NB4 (cell line): ENCODE data around the gene TNFRSF11A.

Experiments
- DNase-seq: peaks from one replicate; pipeline ENCODE4 v3.0.0; 2010; ENCODE audit warnings: low read depth
- H3K4me3 ChIP-seq: one replicate; pipeline ENCODE4 v1.5.1; 2011; ENCODE audit warnings: mild to moderate bottlenecking, low read depth, low read length, moderate library complexity
- MYC ChIP-seq: IDR thresholded peaks from 2 replicates; pipeline ENCODE4 v1.6.1; 2011; ENCODE audit warnings: low read depth, low read length
- POLR2A ChIP-seq: IDR thresholded peaks from 2 replicates; pipeline ENCODE4 v1.6.1; 2011; ENCODE audit warnings: mild to moderate bottlenecking; ENCODE audit not compliant: insufficient read length; ENCODE audit errors: extremely low read depth
- TF ChIP-seq, protein P1 (sequence below): IDR thresholded peaks from 2 replicates; pipeline ENCODE4 v1.6.1; 2011; ENCODE audit warnings: low read depth, low read length
- TF ChIP-seq, protein P2 (sequence below): IDR thresholded peaks from one replicate; pipeline ENCODE4 v1.5.1; 2012; ENCODE audit warnings: low read depth, low read length

TNFRSF11A gene

DNA sequence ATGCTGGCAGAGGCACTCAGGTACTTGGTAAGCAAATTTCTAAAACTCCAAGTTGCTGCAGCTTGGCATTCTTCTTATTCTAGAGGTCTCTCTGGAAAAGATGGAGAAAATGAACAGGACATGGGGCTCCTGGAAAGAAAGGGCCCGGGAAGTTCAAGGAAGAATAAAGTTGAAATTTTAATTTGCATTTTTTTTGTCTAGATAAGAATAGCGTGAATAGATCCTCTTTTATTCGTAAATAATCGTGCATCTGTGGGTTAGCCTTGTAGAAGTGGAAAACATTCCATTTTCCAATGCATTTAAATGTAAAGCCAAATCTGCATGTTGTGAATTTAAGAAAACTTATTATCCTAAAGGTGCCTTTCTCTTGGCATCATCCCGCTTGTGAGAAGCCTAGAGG lies 61.0 kb downstream of the TNFRSF11A start:
- no peak for DNase-seq
- H3K4me3 ChIP-seq, result no peak overlapping the region
- TF ChIP-seq, protein P1, sequence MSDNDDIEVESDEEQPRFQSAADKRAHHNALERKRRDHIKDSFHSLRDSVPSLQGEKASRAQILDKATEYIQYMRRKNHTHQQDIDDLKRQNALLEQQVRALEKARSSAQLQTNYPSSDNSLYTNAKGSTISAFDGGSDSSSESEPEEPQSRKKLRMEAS, result no peak

DNA sequence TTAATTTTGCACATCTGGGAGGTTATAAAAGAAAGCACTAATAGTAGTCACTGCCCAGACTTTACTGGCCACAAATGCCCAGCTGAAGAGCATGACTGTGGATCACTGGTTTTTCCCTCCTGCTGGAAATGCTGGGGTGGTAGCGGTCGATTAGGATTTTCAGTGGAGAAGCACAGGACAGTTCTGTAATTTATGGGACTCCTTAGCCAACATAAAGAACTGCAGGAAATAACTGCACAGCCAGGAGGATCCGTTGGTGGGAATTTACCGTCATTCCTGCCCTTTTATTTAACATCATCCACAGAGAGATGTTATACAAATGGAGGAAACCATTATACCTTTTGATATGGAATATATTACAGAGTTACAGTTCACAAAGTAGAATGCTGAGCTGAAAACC lies 61.5 kb downstream of the TNFRSF11A start:
- no peak for DNase-seq
- TF ChIP-seq MYC (no peak), POLR2A (no peak)
- TF ChIP-seq, protein P1, result no peak
- TF ChIP-seq, protein P2, sequence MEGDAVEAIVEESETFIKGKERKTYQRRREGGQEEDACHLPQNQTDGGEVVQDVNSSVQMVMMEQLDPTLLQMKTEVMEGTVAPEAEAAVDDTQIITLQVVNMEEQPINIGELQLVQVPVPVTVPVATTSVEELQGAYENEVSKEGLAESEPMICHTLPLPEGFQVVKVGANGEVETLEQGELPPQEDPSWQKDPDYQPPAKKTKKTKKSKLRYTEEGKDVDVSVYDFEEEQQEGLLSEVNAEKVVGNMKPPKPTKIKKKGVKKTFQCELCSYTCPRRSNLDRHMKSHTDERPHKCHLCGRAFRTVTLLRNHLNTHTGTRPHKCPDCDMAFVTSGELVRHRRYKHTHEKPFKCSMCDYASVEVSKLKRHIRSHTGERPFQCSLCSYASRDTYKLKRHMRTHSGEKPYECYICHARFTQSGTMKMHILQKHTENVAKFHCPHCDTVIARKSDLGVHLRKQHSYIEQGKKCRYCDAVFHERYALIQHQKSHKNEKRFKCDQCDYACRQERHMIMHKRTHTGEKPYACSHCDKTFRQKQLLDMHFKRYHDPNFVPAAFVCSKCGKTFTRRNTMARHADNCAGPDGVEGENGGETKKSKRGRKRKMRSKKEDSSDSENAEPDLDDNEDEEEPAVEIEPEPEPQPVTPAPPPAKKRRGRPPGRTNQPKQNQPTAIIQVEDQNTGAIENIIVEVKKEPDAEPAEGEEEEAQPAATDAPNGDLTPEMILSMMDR, result no peak
- H3K4me3 ChIP-seq, result no peak overlapping the region

DNA sequence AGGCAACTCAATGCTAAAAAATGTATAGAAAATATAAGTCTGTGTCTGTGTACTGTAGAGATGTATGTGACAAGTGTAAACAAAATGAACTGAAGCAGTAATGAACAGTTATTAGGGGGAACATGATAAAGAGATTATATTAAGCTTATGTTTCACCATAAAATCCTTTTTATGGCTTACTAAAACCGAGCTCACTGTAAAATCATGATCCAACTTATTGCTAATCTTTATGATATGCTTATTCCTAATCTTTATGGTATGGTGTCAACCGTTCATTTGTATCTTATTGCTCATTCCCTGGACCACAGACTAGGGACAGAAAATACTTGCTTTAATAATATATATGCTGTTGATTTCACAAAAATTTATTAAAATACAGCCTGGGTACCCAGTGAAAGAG lies 62.1 kb downstream of the TNFRSF11A start:
- TF ChIP-seq POLR2A, result no peak
- TF ChIP-seq, protein P2, result no peak
- TF ChIP-seq MYC, result no peak
- TF ChIP-seq, protein P1, result no peak
- DNase-seq, result no peak
- H3K4me3 ChIP-seq, result no peak overlapping the region

DNA sequence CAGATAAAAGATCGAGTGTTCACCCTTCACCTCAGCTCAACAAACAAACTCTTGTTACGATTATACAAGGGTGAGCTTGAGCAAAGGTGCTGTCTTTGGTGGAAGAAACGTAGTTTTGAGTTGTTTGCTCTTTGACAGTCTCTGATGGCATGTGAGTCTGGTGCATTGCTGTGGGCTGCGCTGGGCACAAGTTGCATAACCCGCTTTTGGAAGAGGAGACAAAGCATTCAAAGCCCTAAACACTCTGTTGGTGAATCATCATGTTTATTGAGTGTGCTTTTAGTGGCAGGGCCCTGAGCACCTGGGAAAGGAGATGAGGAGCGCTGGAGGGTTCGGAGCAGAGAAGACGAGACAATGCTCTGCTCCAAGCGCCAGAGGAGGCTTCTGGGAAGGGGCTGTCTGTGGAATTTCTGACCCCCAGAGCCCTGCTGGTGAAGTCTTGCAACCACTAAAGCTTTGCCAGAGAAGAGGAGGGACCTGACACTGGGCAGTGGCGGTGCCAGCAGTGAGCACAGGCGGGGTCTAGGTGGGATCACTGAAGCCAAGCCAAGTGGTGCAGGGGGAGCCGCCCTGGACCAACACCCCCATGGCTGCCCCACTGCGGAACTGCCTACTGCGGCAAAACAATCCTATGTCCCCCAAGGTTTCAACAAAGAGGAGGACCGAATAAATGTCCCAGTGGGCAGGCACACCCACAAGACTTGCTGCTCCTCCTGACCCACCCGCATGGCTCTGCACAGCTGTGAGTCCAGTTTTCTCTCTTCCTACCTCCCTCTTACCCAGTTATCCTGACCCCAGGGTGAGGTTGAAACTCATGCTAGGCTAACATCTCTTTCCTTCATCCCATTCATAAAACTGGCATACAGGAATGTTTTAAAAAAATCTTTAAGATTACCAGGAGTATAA lies 64.0 kb downstream of the TNFRSF11A start:
- peak; percentile 27 for DNase-seq
- H3K4me3 ChIP-seq, result no peak overlapping the region
- TF ChIP-seq, protein P1, result no peak
- TF ChIP-seq, protein P2, result no peak
- TF ChIP-seq POLR2A (no peak), MYC (no peak)

DNA sequence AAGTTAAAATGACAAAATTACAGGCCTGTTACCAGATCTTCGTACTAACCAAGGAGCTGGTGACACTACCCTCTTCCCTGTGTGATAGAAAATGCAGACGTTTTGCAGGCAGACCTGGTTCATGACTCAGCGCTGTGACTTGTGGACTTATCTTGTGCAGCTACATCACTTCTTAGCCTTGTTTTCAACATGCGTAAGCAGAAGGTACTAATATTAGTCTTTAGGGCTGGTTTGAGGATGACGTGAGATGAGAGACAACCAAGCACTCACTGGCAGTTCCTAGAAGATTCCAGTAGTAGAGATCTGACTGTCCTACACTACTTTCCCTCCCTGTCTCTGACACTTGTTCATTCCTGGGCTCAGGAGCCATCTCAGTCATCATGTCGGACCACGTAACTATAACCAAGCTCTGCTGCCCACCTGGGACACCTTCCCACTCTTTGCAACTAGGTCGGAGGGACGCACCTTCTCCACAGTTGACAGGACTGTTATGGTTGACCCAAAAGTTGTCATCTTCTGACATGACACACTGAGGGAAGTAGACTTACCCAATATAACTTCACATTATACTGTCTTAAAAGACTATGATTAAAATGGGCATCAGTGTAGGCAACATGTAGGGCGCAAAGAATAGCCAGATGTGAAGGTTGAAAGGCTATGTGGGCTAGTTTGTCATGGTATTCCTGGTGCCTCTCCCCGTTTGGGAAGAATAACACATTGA lies 64.8 kb downstream of the TNFRSF11A start:
- no peak for DNase-seq
- H3K4me3 ChIP-seq, result no peak overlapping the region
- TF ChIP-seq MYC, result no peak

DNA sequence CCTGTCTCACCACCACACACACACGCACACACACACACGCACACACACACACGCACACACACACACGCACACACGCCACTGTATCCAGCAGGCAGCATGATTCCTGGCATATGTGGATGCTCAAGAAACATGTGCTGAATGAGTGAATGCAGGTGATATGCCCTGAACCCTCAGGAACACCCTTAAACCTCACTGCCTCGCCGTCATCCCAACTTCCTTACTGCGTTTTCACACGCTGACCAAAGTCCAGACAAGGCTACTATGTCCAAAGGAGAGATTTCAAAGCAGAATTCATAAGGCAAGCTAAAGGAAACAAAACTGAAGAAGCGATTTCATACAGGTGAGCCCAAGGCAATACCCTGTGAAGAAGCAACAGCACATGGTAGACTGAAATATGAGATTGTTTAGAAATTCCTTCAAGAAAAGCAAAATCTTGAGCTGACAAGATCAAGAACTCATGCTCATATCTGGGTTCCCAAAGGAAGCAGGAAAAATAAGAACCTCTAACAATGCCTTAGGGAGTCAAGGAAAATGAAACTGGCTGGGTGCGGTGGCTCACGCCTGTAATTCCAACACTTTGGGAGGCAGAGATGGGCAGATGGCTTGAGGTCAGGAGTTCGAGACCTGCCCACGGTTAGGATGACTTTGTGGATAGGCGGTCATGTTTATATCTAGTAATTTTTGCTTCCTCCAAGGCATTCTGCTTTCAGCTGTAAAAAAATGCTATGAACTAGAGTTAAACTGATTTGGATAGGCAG lies 69.1 kb downstream of the TNFRSF11A start:
- no peak for DNase-seq
- TF ChIP-seq, protein P1, result no peak
- TF ChIP-seq, protein P2, result no peak
- TF ChIP-seq MYC, result no peak
- no peak for TF ChIP-seq POLR2A
- no peak overlapping the region for H3K4me3 ChIP-seq
